Measurements from ENCODE around the gene CDC37. TPM values are rescaled to one million over a fixed set of nuclear protein-coding genes. Genes with fewer than 3 reads are reported as not detected.

CDC37 gene
- 154 and 164 TPM in 2 replicates for total RNA-seq (2022)
- Bru-seq, nascent RNA, result percentile 72 among the genes with signal in this experiment
- percentile 74 among the genes with signal in this experiment for BruChase-seq, experiment 1, labeled RNA remaining after a 2-hour chase
- percentile 87 among the genes with signal in this experiment for BruChase-seq, experiment 2, labeled RNA remaining after a 6-hour chase
- long read RNA-seq, transcript CDC37-209 (7 exons, 1,377 nt), result minor isoform, 34 of 290 reads
- long read RNA-seq, transcript CDC37-201 (8 exons, 1,608 nt), result major isoform, 184 of 290 reads
- long read RNA-seq, partial matches to known transcripts, result 40 of 290 reads
- long read RNA-seq, other reads (novel, unspliced or antisense), result 32 of 290 reads

DNA sequence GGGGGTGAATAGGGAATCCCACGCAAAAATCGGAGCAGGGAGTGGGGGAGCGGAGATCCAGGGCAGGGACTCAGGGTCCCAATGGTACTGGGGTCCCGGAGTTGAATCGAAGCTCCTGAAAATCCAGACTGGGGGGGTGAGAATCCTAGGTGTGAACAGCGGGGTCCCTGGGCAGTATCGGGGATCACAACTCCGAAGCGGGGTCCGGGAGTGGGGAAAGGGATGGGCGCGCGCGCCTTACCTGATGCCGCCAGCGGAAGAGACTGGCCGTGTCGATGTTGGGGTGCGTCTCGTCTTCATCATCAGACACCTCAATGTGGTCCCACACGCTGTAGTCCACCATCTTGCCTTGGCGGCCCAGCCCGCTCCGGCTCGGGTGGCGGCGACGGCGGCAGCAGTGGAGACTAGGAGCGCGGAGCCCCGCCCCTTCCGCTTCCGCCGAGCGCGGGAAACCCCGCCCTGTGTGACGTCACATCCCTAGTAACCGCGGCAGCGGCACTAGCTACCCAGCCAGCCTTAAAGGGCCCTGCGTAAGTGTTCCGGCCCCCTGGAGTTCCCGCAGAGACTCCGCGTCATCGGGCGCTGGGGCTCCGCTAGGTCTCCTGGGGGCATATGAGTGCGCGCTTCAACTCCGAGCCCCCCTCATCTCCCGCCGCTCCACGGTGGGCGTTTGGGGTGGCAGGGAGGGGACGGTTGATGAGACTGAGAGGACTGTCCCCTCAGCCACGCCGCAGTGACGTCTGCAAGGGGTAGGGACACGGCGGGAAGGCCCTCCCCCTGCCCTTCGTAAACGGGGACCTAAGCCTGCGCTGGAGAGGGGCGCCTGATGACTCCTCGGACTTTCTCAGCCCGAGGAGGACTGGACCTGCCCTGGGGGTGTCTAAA is at the start of gene CDC37:
CDC37 (minus strand) TSS at position 406 of the 885 bp plus-strand sequence; CDS start at position 343, 63 bp downstream.
- H3K27me3 ChIP-seq (replicated peaks; ENCODE audit: control insufficient read depth, insufficient read depth, low read length), result no peaks in the 10 kb centered on the region
- ChIA-PET CTCF (interaction anchor here (0.5 to 2.4 kb wide), 17 partner anchors 12 to 538 kb away, joined by 3 to 14 read pairs (median 4); partner anchors contain the start of genes PDE4A and TYK2), POLR2A (interaction anchor here (0.6 to 1.4 kb wide), 4 partner anchors 13 to 127 kb away, joined by 3 to 8 read pairs (median 4); partner anchors contain the start of genes RAVER1 and TYK2)
- Mint-ChIP-seq H3K27me3 (ENCODE audit: insufficient read depth, unreplicated experiment) (peaks cover 8% of the 10 kb centered on the region), H3K27ac (ENCODE audit: unreplicated experiment) (peak within 1 kb of the TSS; percentile 97), H3K9me3 (ENCODE audit: unreplicated experiment) (no peaks in the 10 kb centered on the region), H3K4me1 (ENCODE audit: low read depth, unreplicated experiment) (no peaks in the 10 kb centered on the region), H3K36me3 (ENCODE audit: insufficient read depth, unreplicated experiment) (peaks cover 46% of the 10 kb centered on the region), H3K4me3 (ENCODE audit: unreplicated experiment) (peak within 1 kb of the TSS; percentile 93)
- DNase-seq, result peak; percentile 94 to 96
- TF ChIP-seq, protein P1, sequence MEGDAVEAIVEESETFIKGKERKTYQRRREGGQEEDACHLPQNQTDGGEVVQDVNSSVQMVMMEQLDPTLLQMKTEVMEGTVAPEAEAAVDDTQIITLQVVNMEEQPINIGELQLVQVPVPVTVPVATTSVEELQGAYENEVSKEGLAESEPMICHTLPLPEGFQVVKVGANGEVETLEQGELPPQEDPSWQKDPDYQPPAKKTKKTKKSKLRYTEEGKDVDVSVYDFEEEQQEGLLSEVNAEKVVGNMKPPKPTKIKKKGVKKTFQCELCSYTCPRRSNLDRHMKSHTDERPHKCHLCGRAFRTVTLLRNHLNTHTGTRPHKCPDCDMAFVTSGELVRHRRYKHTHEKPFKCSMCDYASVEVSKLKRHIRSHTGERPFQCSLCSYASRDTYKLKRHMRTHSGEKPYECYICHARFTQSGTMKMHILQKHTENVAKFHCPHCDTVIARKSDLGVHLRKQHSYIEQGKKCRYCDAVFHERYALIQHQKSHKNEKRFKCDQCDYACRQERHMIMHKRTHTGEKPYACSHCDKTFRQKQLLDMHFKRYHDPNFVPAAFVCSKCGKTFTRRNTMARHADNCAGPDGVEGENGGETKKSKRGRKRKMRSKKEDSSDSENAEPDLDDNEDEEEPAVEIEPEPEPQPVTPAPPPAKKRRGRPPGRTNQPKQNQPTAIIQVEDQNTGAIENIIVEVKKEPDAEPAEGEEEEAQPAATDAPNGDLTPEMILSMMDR (IDR thresholded peaks at IDR 0.05; ENCODE audit: insufficient read depth in 1 of 2, low read depth in 1 of 2, low read length in 1 of 2, severe bottlenecking in 1 of 2, unreplicated experiment in 1 of 2), result no peak
- no peaks in the 10 kb centered on the region for H3K4me1 ChIP-seq
- TSS peak; percentile 40 for BruUV-seq (replicated peaks)
- no peaks in the 10 kb centered on the region for H3K9me3 ChIP-seq
- H3K36me3 ChIP-seq (ENCODE audit: control insufficient read depth, insufficient read depth, low read length), result 0 out of 2 replicates have a peak, but pooled peaks cover 1% of the 10 kb centered on the region
- intact Hi-C loops (cut with micrococcal nuclease; ENCODE audit: unreplicated experiment), result loop anchor here (2.0 kb wide), 1 partner anchor 165 kb away; the partner anchor contains the start of gene CDKN2D
- peak within 1 kb of the TSS; percentile 99 for H3K4me3 ChIP-seq (ENCODE audit: low read depth, low read length)

DNA sequence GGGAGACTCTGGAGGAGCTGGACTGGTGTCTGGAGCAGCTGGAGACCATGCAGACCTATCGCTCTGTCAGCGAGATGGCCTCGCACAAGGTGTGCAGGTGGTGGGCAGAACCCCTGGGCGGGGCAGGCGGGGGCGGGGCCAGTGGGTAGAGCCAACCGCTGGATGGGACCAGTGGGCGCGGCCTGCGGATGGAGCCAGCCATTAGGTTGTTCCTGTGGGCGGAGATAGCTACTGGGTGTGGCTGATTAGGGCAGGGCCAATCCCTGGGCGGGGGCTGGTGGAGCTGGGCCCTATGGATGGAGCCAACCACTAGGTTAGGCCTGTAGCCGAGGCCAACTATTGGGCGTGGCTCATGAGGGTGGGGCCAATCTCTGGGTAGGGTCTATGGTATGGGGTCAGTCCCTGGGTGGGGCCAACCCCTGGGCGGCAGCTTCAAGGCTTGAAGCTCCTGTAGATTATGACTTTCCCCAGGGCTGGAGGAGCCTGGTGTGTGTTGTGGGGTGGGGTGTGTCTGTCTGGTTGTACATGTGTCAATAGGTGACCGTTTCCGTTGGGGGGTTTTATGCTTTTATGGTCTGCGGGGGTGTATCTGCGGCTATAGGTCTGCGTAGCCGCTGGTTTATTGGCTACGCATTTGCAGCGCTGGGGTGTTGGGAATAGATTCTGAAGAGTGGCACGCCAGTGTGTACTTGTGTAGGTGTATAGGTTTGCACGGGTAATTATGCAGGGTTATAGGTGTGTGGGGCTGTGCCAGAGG is 47.7 kb upstream of the CDC37 start:
- no peaks in the 10 kb centered on the region for H3K36me3 ChIP-seq (ENCODE audit: control insufficient read depth, insufficient read depth, low read length)
- no peaks in the 10 kb centered on the region for H3K27me3 Mint-ChIP-seq (ENCODE audit: insufficient read depth, unreplicated experiment)
- no peaks in the 10 kb centered on the region for H3K9me3 ChIP-seq
- CTCF ChIA-PET, result no interaction called here
- BruUV-seq (replicated peaks), result no TSS peak
- no peak overlapping the region for H3K4me3 Mint-ChIP-seq (ENCODE audit: unreplicated experiment)
- no peaks in the 10 kb centered on the region for H3K9me3 Mint-ChIP-seq (ENCODE audit: unreplicated experiment)
- H3K27me3 ChIP-seq (replicated peaks; ENCODE audit: control insufficient read depth, insufficient read depth, low read length), result no peaks in the 10 kb centered on the region
- intact Hi-C loops (cut with micrococcal nuclease; ENCODE audit: unreplicated experiment), result no loop called here
- H3K36me3 Mint-ChIP-seq (ENCODE audit: insufficient read depth, unreplicated experiment), result no peaks in the 10 kb centered on the region
- POLR2A ChIA-PET, result interaction anchor here (0.5 kb wide), 1 partner anchor 36 kb away, joined by 6 read pairs; no protein-coding TSS in a partner anchor
- TF ChIP-seq, protein P1 (IDR thresholded peaks at IDR 0.05; ENCODE audit: insufficient read depth in 1 of 2, low read depth in 1 of 2, low read length in 1 of 2, severe bottlenecking in 1 of 2, unreplicated experiment in 1 of 2), result no peak
- peaks cover 8% of the 10 kb centered on the region for H3K4me1 Mint-ChIP-seq (ENCODE audit: low read depth, unreplicated experiment)
- peak; percentile 43 to 76 for DNase-seq
- H3K4me1 ChIP-seq, result no peaks in the 10 kb centered on the region
- H3K27ac Mint-ChIP-seq (ENCODE audit: unreplicated experiment), result no peak overlapping the region
- H3K4me3 ChIP-seq (ENCODE audit: low read depth, low read length), result no peak overlapping the region
